ENCODE measurements around the gene UBE2E3.

Gene UBE2E3

GRCh38 chr2:180978903-180979748 is 1.3 kb upstream of the UBE2E3 start:
- DNase-seq, result peak in 4 of 51 donors; percentile 24 to 41 (median 33)

DNA sequence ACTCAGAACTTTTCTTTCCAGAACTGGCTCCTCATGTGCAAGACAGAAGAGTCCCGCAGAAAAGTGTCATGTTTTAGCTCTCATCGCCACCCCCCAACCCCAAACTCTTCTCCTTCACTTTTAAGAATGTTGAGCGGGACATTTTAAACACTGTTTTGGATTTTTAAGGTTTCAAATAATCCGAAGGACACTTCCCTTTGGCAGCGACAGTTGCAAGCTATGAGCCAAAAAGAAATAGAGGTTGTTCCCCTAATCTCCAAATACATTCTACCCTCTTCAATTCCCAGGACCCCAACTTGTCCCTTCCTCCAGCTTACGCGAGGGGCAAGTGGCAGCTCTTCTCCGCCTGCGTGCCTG is 678 bp upstream of the UBE2E3 start:
- DNase-seq, result peak in 1 of 51 donors; percentile 42

DNA sequence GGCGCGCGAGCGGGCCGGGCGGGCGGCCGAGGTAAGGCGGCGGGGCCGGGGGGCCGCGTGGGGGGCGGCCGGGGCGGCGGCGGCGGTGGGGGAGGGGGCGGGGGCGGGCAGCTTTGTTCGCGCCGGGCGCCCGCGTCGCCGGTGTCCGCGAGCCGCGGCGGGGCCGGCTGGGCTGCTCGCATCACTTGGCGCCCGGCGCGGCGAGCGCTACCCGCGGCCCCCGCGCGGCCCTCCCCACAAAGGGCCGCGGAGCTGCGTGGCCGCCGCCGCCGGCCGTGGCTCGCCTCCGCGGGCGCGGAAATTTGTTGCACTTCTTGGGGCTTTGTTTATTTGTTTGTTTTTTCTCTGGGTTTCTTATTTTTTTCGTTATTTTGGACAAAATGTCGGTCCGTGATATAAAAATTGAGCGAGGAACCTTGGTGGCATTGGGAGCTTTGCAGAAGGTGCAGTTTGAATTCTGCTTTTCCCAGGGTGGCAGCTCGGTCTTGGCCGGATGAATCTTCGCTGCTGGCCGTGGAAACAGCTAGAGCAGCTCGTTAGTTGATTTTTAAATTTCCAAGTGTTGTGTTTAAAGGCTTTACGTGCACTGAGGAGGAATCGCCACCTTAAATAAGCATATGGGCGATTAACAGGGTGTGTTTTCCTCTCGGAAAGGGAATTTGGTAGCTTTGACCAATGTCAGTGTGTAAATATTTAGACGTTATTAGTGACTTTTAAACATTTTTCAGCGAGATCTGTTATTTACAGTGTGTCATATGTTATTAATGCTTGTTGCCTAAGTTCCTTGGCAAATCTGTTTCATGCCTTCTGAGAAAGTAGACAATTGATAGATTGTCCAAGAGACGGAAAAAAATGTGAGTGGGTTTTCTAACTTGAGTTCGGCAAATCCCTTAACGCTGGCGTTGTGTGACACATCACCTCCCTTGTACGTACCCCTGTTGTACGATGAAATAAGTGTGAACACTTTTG is 822 bp downstream of the UBE2E3 start:
- DNase-seq, result peak in 32 of 51 donors; percentile 10 to 85 (median 50)

DNA sequence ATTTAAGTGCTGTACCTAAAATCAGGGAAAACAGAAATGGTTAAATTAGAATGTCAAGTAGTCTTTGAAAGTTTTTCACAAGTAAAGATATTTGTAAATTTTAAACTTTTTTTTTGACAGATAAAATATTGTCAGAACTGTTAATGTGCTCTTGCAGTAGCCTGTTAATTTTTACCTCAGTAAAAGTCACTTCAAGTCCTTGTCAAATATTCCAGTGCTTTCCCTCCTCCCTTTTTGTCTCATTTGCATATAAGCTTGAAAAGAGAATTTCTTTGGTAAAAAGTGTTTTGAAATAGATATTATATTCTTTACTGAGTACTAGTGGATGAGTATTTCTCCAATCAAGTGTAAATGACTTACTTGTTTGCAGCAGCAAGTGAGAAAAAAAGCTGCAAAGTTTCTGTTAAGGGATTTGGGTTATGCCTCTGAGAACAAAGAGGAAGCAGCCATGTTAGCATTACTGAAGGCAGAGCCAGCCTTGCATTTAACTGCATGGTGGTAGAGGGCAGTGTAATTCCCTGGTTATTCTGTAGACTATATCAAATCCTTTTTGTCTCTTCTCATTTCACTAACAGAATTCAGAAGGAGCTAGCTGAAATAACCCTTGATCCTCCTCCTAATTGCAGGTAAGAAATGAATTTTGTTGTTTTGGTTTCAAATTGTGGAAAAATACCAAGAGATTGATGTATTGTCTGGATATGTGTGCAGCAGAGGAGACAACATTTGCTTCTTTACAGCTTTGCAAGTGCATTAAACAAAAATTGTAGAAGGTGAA is 3.2 kb downstream of the UBE2E3 start:
- peak in 19 of 51 donors; percentile 0 to 84 (median 24) for DNase-seq

DNA sequence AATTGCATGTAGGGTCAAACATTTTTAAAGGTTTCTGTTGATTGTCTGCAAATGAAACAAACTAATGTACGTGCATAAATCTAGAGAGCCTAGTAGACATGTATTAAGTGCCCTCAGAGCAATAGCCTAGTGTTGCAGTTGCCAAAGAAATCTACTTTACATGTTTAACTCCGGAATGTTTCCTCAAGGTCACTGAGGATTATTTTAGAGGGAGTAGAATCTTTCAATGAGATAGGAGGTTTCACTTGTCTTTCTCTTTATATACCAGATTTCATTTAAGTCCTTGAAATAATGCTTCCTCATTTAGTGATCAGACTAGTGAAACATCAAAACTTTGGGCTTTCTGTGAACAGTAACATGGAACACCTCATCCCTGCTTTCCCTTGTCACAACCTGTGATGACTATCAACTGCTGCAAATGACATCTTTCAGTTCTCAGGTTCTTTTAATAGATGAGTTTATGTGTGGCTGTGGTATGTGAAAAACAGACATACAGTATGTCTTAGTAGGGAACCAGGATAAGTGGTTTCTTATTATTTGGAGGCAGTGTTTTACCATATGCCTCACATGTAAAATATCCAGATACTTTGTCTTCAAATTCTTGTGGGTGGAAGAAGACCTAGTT is 5.5 kb downstream of the UBE2E3 start:
- no peak for DNase-seq

- no peak for DNase-seq
These were observed 6.7 kb downstream of the UBE2E3 start for GRCh38 chr2:180987146-180987545.

DNA sequence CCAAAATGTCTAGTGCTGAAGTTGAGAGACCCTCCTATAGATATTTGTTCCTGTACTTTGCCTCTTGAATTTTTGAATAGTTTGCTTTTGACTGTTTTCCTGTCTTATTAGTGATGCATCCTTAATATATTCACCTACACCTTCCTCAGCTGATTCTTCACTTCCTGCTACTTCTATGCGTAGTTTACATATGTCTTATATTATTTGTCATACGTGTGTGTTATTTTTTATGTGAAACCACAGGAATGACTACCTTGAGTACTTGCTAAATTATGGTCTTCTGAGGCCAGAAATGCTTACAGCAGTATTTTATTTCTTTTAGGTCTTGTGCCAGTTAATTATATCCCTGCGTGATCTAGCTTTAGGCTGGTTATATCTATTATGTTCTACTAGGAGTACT is 9.9 kb downstream of the UBE2E3 start:
- no peak for DNase-seq

DNA sequence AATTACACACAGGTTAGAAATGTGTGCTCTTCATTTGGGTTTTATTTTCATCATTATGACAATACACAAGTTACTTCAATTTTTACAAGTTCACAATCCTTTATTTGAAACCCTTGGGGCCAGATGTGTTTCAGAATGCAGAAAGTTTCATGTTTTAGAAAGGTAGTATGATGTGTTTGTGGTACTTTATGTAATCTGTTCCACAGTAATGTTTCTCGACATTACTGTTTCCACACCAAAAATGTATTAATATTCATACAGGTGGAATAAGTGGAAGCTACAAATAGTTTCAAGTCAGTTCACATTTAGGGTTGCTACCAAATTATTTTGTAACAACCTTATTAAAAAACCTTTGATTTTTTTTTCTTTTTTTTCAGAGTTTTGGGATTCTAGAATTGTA is 10.4 kb downstream of the UBE2E3 start:
- no peak for DNase-seq

GRCh38 chr2:180991361-180991760 is 11.0 kb downstream of the UBE2E3 start:
- no peak for DNase-seq

GRCh38 chr2:180991820-180992219 is 11.4 kb downstream of the UBE2E3 start:
- no peak for DNase-seq

- no peak for DNase-seq
These were observed 12.6 kb downstream of the UBE2E3 start for GRCh38 chr2:180992994-180993393.

- no peak for DNase-seq
These were observed 19.0 kb downstream of the UBE2E3 start for GRCh38 chr2:180999274-180999964.

- no peak for DNase-seq
These were observed 24.4 kb downstream of the UBE2E3 start for GRCh38 chr2:181004647-181005325.

DNA sequence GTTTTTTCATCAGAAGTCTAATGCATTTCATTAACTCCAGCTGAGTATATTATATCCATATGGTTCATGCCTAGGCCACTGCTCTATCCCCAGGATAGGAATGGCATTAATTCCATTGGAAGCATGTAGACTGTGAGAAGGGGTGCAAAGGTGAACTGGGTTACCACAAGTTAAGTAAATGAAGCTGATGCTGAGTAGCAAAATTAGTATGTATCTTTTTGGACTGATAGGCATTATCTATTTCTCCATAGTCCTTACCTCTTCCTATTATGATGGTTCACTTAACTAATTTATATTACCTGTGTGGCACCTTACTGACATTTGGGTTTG is 24.9 kb downstream of the UBE2E3 start:
- DNase-seq, result no peak

- no peak for DNase-seq
These were observed 25.4 kb downstream of the UBE2E3 start for GRCh38 chr2:181005809-181006208.

DNA sequence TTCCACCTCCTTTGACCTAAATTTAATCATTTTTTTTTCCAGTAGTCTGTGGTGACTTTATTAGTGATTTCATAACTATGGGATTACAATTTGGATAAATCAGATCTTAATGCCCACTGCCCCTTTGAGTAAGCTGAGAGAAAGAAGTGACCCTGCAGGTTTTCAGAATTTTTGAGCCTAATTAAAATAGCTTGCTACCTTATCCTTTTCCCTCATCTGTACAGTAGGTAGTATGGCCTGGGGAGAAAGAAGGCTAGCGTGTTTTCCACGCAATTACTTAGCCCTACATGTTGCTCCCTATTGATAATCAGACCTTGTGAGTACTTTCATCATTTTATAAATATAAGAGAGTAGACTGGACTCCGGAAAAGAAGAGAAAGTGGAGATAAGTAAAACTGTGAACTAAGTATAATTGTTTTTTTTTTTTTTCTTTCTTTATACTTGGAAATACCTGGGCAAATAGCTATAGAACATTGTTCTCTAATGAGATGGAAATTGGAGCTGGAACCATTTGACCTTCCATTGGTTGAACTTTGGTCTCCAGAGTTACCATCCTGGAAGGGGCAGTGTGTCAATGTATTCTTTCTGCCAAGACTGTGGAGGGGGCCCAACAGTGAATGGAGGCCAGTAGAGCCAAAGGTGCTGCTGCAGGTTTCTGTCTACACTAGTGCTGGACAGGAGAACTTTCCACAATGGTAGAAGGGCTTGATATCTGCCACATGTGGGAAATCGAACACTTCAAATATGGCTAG is 26.9 kb downstream of the UBE2E3 start:
- DNase-seq, result no peak

DNA sequence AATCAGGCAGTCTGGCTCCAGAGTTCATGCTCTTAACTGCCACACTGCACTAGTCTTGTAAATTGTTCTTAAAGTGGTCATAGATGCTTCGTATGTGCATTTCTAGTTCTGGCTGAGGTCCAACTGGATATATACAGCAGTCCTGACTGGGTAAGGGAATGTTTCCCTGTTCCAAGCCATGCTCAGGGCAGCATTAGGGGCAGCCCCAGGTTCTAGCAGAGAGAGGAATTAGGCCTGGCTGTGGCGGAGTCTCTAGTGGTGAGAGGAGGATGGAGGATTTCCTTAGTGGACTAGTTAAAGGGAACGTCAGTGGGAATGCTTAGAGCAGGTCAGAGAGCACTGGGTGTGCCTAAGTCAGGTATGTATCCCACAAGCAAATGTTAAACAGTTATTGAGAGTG is 28.0 kb downstream of the UBE2E3 start:
- no peak for DNase-seq

GRCh38 chr2:181021199-181021789 is 40.9 kb downstream of the UBE2E3 start:
- DNase-seq, result no peak

DNA sequence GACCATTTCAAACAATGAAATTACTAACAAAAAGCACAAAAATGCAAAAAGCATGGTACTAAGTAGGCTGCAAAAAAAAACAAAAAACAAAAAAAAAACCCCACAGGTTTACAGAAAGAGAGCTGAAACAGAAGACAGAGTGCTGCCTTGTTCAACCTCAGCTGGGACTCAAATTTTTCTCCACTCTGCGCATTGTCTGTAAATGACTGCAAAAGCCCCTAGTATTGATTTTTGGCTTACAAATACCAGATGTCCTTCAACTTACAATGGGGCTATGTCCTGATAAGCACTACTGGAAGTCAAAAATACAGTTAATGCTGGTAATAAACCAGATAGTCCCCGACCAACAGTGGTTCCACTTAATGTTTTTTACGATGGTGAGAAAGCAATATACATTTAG is 42.2 kb downstream of the UBE2E3 start:
- DNase-seq, result no peak

All from hypothalamus (tissue), 51 donors.